GM12872 (cell line): ENCODE measurements around the gene ADGRE3.

Experiments
- CTCF ChIP-seq: IDR thresholded peaks from 3 replicates; pipeline ENCODE4 v1.5.1; 2011; ENCODE audit warnings: low read depth, mild to moderate bottlenecking, low read length, moderate library complexity; ENCODE audit not compliant: insufficient read depth

Gene ADGRE3

GRCh38 chr19:14582894-14583340, 91.7 kb downstream of the ADGRE3 start, which contains the start of gene CLEC17A:
CLEC17A (plus strand) TSS chr19:14583084; CDS start chr19:14583161, 77 bp downstream.
- TF ChIP-seq CTCF, result no peak

- peak; percentile 41; the same call in 2 of the 3 replicates for TF ChIP-seq CTCF
These were observed 93.9 kb downstream of the ADGRE3 start for GRCh38 chr19:14580623-14581237.

GRCh38 chr19:14577885-14578427, 96.7 kb downstream of the ADGRE3 start:
- TF ChIP-seq CTCF, result no peak

GRCh38 chr19:14577264-14577663, 97.4 kb downstream of the ADGRE3 start:
- no peak for TF ChIP-seq CTCF

GRCh38 chr19:14576363-14576762, 98.3 kb downstream of the ADGRE3 start:
- TF ChIP-seq CTCF, result no peak

- TF ChIP-seq CTCF, result no peak
These were observed 99.1 kb downstream of the ADGRE3 start for GRCh38 chr19:14575428-14575980.

- peak; percentile 92 for TF ChIP-seq CTCF
These were observed 102.8 kb downstream of the ADGRE3 start, which contains the start of gene NDUFB7 for GRCh38 chr19:14571695-14572490. NDUFB7 (minus strand) TSS chr19:14572066; CDS start chr19:14572000, 66 bp downstream.
